NCI-H146 (cell line): ENCODE measurements around the gene KCNJ11.

Experiments
- DNase-seq: peaks from one replicate; lab custom pipeline; 2025; lab: John Stamatoyannopoulos, UW

KCNJ11 gene

DNA sequence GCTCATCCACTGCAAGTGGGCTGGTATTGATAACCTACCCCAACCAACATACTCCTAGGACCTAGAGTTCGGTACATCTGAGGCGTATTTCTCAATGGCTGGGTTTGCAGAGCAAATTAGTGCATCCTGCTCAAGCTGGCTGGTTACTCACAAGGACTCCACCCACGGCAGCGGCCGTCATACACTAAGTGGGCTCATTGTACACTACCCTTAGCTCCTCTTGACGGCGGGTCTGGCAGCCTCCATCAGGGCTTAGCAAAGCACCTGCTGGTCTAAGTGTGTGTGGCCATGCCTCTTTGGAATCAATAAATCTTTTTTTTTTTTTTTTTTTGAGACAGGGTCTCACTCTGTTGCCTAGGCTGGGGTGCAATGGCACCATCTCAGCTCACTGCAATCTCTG, 20.2 kb upstream of the KCNJ11 start:
- DNase-seq, result no peak

DNA sequence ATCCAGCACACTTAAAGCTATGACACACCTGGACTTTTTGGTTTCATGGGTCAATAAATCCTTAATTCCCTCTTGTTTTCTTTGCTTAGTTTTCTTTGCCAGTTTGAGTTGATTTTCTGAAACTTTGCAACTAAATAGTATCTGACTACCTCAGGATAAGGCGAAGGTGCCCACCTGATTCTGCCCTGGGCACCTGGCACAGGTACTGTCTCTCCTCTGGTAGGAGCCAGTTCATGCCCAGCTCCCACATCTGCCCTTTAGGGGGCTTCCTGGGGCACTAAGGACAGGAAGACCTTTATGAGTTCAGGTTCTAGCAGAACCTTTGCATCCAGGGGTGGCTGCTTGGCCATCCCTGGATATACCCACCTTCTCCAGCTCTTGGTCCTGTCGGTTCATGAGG, 19.6 kb upstream of the KCNJ11 start:
- DNase-seq, result no peak

GRCh38 chr11:17407575-17407974, 19.1 kb upstream of the KCNJ11 start:
- no peak for DNase-seq

- no peak for DNase-seq
These were observed 18.3 kb upstream of the KCNJ11 start for GRCh38 chr11:17406818-17407149.

GRCh38 chr11:17406082-17406817, 17.8 kb upstream of the KCNJ11 start:
- no peak for DNase-seq

DNA sequence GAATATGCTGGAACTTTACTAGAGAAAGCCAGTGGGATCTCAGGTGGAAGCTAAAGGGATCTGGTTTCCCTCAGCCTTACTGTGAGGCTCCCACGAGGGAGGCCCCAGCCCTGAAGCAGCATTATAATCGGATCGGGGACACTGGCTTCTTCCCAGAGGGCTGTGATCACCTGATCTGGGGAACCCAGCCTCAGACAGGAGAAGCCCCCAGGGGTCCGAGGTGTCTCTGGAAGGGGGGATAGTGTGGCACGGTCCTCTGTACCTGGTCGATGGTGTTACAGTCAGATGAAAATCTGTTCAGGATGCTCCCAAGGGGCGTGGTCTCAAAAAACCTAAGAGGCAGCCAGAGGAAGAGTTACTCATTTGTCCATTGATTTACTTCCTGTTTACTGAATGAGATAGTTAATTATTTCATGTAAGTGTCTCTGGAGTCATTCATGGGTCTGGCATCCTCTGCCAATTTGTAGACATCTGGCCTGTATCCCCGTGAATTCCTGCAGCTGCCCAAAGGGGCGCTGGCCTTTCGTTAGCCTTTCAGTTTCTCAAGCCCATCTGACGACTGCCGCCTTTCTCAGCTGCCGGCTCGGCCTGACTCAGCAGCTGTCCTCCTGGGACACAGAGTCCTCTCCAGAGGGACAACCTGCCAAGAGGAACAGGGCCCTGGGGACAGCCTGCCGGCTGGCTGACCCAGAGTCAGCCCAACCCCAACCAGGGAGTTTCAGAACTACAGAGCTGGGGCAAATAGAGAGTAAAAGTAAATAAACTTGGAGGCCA, 17.0 kb upstream of the KCNJ11 start:
- peak; percentile 33 for DNase-seq

- no peak for DNase-seq
These were observed 15.7 kb upstream of the KCNJ11 start for GRCh38 chr11:17403980-17404759.

DNA sequence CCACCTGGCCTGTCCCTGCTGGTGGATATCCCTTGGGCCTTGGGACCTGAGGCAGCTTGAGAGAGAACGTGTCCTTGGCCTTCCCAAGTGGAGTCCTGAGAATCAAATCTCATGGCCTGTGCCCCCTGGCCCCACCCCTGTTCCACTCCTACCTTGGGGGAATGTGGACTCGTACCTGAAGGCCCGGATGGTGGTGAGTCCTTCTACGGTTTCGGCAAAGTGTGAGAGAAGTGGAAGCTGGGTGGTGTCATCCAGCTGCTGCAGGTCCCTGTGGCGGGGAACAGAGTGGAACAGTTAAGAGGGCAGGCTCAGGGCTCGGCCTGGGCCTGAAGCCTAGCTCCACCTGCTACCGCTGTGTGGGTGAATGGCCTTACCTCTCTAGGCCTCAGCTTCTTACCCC, 14.0 kb upstream of the KCNJ11 start:
- no peak for DNase-seq

DNA sequence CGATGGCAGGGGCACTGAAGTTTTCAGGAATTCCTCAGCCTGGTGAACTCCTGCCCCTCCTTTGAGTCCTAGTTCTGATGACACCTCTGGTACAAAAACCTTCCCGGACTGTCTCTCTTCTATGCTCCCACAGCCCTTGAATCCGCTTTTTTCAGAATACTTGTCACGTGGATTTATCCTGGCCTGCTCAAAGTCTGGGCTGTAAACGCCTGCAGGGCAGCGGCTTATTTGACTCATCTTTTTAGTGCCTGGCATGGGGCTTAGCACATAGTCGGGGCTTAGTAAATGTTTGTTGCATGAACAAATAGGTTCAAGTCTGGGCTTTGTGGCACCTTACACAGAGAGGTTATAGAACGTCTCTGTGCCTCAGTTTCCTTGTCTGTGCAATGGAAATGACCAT, 13.4 kb upstream of the KCNJ11 start:
- no peak for DNase-seq

DNA sequence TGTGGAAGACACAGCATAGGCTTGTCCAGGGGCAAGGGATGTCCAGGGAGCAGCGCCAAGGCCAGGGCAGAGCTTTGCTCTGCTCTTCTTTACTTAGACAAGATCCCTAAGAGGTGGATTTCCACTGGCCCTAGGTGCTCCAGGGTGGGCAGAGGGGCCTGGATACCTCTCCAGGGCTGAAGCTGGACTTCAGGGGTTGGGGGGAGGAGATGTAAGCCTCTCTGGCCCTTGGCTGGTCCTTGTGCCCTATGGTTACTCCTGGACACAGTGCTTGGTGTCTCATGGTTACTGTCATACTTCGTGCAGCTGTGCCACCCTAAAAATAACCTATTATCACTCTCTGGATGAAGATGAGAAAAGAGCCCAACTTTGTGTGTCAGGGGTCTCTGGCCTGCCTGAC, 12.9 kb upstream of the KCNJ11 start:
- DNase-seq, result no peak

- no peak for DNase-seq
These were observed 11.8 kb upstream of the KCNJ11 start for GRCh38 chr11:17400048-17400775.

- no peak for DNase-seq
These were observed 10.8 kb upstream of the KCNJ11 start for GRCh38 chr11:17399236-17399635.

GRCh38 chr11:17397311-17398002, 9.0 kb upstream of the KCNJ11 start:
- DNase-seq, result no peak

DNA sequence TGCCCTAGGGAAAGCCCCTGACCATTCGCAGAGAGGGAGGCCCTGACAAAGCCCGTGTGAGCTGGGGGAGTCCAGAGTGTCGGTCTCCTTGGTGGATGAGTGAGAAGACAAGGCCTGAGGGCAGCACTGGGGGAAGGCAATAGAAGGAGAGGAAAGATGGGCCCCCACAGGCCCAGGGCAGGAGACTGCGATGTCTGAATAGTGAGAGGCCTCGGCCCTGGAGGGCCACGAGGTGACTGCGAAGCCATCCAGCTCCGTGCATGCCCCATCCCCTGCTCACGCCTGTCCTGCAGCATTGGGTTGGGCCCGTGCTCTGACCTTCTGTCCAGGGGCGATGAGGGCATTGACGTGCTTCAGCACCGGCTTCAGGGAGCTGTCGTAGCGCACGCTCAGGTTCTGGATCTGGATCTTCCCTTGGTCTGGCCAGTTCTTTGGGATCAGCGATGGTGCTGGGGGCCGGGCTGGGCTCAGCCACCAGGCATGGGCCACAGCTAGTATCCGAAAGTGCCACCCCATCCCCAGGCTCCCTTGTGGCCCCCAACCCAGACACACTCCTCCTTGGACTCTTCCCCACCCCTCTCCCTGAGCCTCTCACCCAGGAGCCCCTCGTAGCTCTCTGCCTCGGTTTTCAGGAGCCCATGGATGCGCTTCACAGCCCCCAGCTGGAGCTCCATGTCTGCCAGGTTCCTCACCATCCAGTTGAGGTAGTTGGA, 8.3 kb upstream of the KCNJ11 start:
- DNase-seq, result no peak

GRCh38 chr11:17395978-17396377, 7.5 kb upstream of the KCNJ11 start:
- no peak for DNase-seq

- DNase-seq, result no peak
These were observed 7.1 kb upstream of the KCNJ11 start for GRCh38 chr11:17395554-17395961.

- DNase-seq, result no peak
These were observed 6.4 kb upstream of the KCNJ11 start for GRCh38 chr11:17394743-17395390.

DNA sequence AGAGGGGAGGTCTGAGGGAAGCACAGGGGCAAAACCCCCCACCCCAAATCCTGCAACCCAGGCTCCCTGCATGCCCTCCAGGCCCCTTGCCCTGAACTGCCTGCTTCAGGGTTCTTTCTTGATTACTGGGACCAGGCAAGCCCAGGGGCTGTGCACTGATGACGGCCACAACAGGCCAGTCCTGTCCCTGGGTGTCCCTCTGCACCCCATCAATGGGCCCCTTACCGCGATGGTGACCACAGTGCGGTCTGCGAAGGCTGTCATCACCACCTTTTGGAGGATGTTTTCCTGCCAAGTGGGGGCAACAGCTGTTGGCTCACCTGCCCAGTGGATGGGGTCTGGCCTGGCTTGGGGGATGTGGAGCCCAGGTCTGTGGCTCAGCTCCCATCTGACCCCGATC, 5.0 kb upstream of the KCNJ11 start:
- DNase-seq, result no peak

DNA sequence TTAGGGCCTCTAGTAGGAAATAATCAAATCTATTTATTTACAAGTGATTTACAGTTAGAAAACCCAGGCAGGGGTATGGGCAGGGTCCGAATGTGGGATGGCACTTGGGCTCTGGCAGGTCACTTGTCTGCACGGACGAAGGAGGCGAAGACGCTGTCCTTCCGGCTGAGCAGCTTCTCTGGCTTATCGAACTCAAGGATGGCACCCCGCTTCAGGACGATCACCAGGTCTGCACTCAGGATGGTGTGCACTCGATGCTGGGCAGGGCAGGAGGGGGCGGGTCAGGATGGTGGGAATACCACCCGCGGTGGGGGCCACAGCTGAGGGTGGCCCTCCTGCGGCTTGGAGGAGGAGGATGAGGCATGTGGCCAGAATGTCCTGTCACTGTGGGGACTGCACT, 4.4 kb upstream of the KCNJ11 start:
- no peak for DNase-seq
